Keratinocyte (primary cell): Measurements from ENCODE around the gene CCNY.

Experiments used
- EZH2 ChIP-seq: IDR thresholded peaks from one replicate; pipeline ENCODE4 v1.6.1; 2012; ENCODE audit warnings: inconsistent platforms, mild to moderate bottlenecking, low read length, moderate library complexity
- TF ChIP-seq, protein P1 (sequence below), 3 experiments: IDR thresholded peaks in 1 of 3; conservative IDR thresholded peaks in 1 of 3; optimal IDR thresholded peaks in 1 of 3; 2 replicates in 2 of 3; 3 replicates in 1 of 3; pipeline versions ENCODE3 to v1.5.1; 2011; ENCODE audit warnings: low read length in 3 of 3, mild to moderate bottlenecking in 3 of 3, moderate library complexity in 2 of 3, control low read depth in 1 of 3, inconsistent platforms in 1 of 3; ENCODE audit not compliant: insufficient read depth in 2 of 3; ENCODE audit errors: extremely low read depth in 1 of 3

DNA sequence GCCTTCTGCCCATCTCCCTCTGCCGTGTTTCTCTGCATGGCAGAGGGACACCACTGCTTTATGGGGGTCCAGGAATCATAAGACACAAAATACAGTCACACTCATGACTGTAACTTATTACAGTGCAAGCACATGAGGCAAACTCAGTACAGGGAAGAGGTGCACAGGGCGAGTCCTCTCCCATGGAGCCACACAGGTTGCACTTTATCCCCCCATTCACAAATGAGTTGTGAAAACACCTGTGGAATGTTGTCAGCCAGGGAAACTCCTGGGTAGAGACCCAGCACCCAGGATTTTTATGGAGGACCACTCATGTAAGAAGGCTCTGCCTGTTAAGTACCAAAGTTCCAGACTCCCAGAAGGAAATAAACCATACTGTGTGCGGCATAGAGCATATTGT lies 161.6 kb downstream of the CCNY start:
- TF ChIP-seq, protein P1, sequence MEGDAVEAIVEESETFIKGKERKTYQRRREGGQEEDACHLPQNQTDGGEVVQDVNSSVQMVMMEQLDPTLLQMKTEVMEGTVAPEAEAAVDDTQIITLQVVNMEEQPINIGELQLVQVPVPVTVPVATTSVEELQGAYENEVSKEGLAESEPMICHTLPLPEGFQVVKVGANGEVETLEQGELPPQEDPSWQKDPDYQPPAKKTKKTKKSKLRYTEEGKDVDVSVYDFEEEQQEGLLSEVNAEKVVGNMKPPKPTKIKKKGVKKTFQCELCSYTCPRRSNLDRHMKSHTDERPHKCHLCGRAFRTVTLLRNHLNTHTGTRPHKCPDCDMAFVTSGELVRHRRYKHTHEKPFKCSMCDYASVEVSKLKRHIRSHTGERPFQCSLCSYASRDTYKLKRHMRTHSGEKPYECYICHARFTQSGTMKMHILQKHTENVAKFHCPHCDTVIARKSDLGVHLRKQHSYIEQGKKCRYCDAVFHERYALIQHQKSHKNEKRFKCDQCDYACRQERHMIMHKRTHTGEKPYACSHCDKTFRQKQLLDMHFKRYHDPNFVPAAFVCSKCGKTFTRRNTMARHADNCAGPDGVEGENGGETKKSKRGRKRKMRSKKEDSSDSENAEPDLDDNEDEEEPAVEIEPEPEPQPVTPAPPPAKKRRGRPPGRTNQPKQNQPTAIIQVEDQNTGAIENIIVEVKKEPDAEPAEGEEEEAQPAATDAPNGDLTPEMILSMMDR (optimal IDR thresholded peaks at IDR 0.05 in 1 of 3, IDR thresholded peaks at IDR 0.05 in 1 of 3, conservative IDR thresholded peaks at IDR 0.05 in 1 of 3; ENCODE audit: extremely low read depth in 1 of 3, insufficient read depth in 2 of 3, low read length in 3 of 3): no peak
- no peak for TF ChIP-seq EZH2
